ENCODE measurements around the gene LEPR. TPM values are rescaled to one million over a fixed set of nuclear protein-coding genes. Genes with fewer than 3 reads are reported as not detected.

Gene LEPR
- total RNA-seq (2022) (1.5 and 1.9 TPM in 2 replicates), Bru-seq, nascent RNA (percentile 39 among the genes with signal in this experiment), BruChase-seq, experiment 1, labeled RNA remaining after a 2-hour chase (percentile 54 among the genes with signal in this experiment), BruChase-seq, experiment 2, labeled RNA remaining after a 6-hour chase (percentile 46 among the genes with signal in this experiment)
- long read RNA-seq, partial matches to known transcripts, result 0 of 5 reads
- long read RNA-seq, other reads (novel, unspliced or antisense), result 5 of 5 reads

- BruUV-seq (replicated peaks), result no TSS peak
- Histone ChIP-seq H3K4me1 (peaks cover 32% of the 10 kb centered on the region), H3K36me3 (ENCODE audit: control insufficient read depth, insufficient read depth, low read length) (no peaks in the 10 kb centered on the region), H3K4me3 (ENCODE audit: low read depth, low read length) (peak within 1 kb of the TSS; percentile 86), H3K9me3 (no peaks in the 10 kb centered on the region), H3K27me3 (replicated peaks; ENCODE audit: control insufficient read depth, insufficient read depth, low read length) (no peaks in the 10 kb centered on the region)
- ChIA-PET POLR2A (interaction anchor here (0.6 to 1.1 kb wide), 7 partner anchors 82 to 262 kb away, joined by 3 to 5 read pairs (median 4); no protein-coding TSS in a partner anchor), CTCF (interaction anchor here (0.7 to 1.4 kb wide), 8 partner anchors 15 to 266 kb away, joined by 3 to 11 read pairs (median 5); partner anchors contain the start of gene DNAJC6)
- peaks cover 33% of the 10 kb centered on the region for H3K4me1 Mint-ChIP-seq (ENCODE audit: low read depth, unreplicated experiment)
- no peak for TF ChIP-seq CTCF (IDR thresholded peaks at IDR 0.05; ENCODE audit: insufficient read depth in 1 of 2, low read depth in 1 of 2, low read length in 1 of 2, severe bottlenecking in 1 of 2, unreplicated experiment in 1 of 2)
- H3K9me3 Mint-ChIP-seq (ENCODE audit: unreplicated experiment), result no peaks in the 10 kb centered on the region
- no peak for DNase-seq
- peaks cover 16% of the 10 kb centered on the region for H3K36me3 Mint-ChIP-seq (ENCODE audit: insufficient read depth, unreplicated experiment)
- peak within 1 kb of the TSS; percentile 82 for H3K27ac Mint-ChIP-seq (ENCODE audit: unreplicated experiment)
- H3K4me3 Mint-ChIP-seq (ENCODE audit: unreplicated experiment), result no peak within 1 kb of the TSS
- intact Hi-C loops (cut with micrococcal nuclease; ENCODE audit: unreplicated experiment), result loop anchor here (1.0 to 5.0 kb wide), 4 partner anchors 47 to 358 kb away; partner anchors contain the start of gene DNAJC6
- H3K27me3 Mint-ChIP-seq (ENCODE audit: insufficient read depth, unreplicated experiment), result no peaks in the 10 kb centered on the region
Measured at GRCh38 chr1:65420590-65421350, at the start of gene LEPR, which contains the start of gene LEPROT. Gene LEPR, plus strand, starts transcription at chr1:65420668. Its CDS starts 144,898 bp downstream, at chr1:65565566. Gene LEPROT, plus strand, starts transcription at chr1:65420668. Its CDS starts 57 bp downstream, at chr1:65420725.

- Mint-ChIP-seq H3K4me3 (ENCODE audit: unreplicated experiment) (no peak overlapping the region), H3K36me3 (ENCODE audit: insufficient read depth, unreplicated experiment) (no peaks in the 10 kb centered on the region), H3K27ac (ENCODE audit: unreplicated experiment) (no peak overlapping the region), H3K9me3 (ENCODE audit: unreplicated experiment) (no peaks in the 10 kb centered on the region), H3K27me3 (ENCODE audit: insufficient read depth, unreplicated experiment) (no peaks in the 10 kb centered on the region), H3K4me1 (ENCODE audit: low read depth, unreplicated experiment) (no peaks in the 10 kb centered on the region)
- Histone ChIP-seq H3K36me3 (ENCODE audit: control insufficient read depth, insufficient read depth, low read length) (no peaks in the 10 kb centered on the region), H3K9me3 (no peaks in the 10 kb centered on the region), H3K4me3 (ENCODE audit: low read depth, low read length) (no peak overlapping the region), H3K27me3 (replicated peaks; ENCODE audit: control insufficient read depth, insufficient read depth, low read length) (no peaks in the 10 kb centered on the region), H3K4me1 (no peaks in the 10 kb centered on the region)
- no peak for DNase-seq
- TF ChIP-seq CTCF (IDR thresholded peaks at IDR 0.05; ENCODE audit: insufficient read depth in 1 of 2, low read depth in 1 of 2, low read length in 1 of 2, severe bottlenecking in 1 of 2, unreplicated experiment in 1 of 2), result no peak
- POLR2A ChIA-PET, result no interaction called here
- CTCF ChIA-PET, result no interaction called here
- intact Hi-C loops (cut with micrococcal nuclease; ENCODE audit: unreplicated experiment), result no loop called here
- no TSS peak for BruUV-seq (replicated peaks)
Measured at GRCh38 chr1:65371544-65371943, 48.9 kb upstream of the LEPR start.

- Histone ChIP-seq H3K4me3 (ENCODE audit: low read depth, low read length) (no peak overlapping the region), H3K27me3 (replicated peaks; ENCODE audit: control insufficient read depth, insufficient read depth, low read length) (no peaks in the 10 kb centered on the region), H3K4me1 (no peaks in the 10 kb centered on the region), H3K36me3 (ENCODE audit: control insufficient read depth, insufficient read depth, low read length) (no peaks in the 10 kb centered on the region), H3K9me3 (no peaks in the 10 kb centered on the region)
- Mint-ChIP-seq H3K9me3 (ENCODE audit: unreplicated experiment) (no peaks in the 10 kb centered on the region), H3K27me3 (ENCODE audit: insufficient read depth, unreplicated experiment) (no peaks in the 10 kb centered on the region), H3K36me3 (ENCODE audit: insufficient read depth, unreplicated experiment) (no peaks in the 10 kb centered on the region), H3K4me1 (ENCODE audit: low read depth, unreplicated experiment) (no peaks in the 10 kb centered on the region), H3K27ac (ENCODE audit: unreplicated experiment) (no peak overlapping the region), H3K4me3 (ENCODE audit: unreplicated experiment) (no peak overlapping the region)
- POLR2A ChIA-PET, result no interaction called here
- intact Hi-C loops (cut with micrococcal nuclease; ENCODE audit: unreplicated experiment), result no loop called here
- CTCF ChIA-PET, result no interaction called here
- no TSS peak for BruUV-seq (replicated peaks)
- DNase-seq, result no peak
- no peak for TF ChIP-seq CTCF (IDR thresholded peaks at IDR 0.05; ENCODE audit: insufficient read depth in 1 of 2, low read depth in 1 of 2, low read length in 1 of 2, severe bottlenecking in 1 of 2, unreplicated experiment in 1 of 2)
Measured at GRCh38 chr1:65372557-65372956, 47.9 kb upstream of the LEPR start.
